DND-41 (cell line): Measurements from ENCODE around the gene PXMP4.

Source experiments
- EZH2 ChIP-seq: IDR thresholded peaks from 3 replicates; pipeline ENCODE4 v1.6.1; 2012; ENCODE audit warnings: borderline replicate concordance, low read depth, mild to moderate bottlenecking, moderate library complexity, low read length, inconsistent platforms; ENCODE audit not compliant: severe bottlenecking
- TF ChIP-seq, protein P1 (sequence below): IDR thresholded peaks from 2 replicates; pipeline ENCODE4 v1.5.1; 2012; ENCODE audit warnings: borderline replicate concordance, low read length, moderate library complexity, mild to moderate bottlenecking; ENCODE audit not compliant: poor library complexity, severe bottlenecking; ENCODE audit errors: extremely low read depth

DNA sequence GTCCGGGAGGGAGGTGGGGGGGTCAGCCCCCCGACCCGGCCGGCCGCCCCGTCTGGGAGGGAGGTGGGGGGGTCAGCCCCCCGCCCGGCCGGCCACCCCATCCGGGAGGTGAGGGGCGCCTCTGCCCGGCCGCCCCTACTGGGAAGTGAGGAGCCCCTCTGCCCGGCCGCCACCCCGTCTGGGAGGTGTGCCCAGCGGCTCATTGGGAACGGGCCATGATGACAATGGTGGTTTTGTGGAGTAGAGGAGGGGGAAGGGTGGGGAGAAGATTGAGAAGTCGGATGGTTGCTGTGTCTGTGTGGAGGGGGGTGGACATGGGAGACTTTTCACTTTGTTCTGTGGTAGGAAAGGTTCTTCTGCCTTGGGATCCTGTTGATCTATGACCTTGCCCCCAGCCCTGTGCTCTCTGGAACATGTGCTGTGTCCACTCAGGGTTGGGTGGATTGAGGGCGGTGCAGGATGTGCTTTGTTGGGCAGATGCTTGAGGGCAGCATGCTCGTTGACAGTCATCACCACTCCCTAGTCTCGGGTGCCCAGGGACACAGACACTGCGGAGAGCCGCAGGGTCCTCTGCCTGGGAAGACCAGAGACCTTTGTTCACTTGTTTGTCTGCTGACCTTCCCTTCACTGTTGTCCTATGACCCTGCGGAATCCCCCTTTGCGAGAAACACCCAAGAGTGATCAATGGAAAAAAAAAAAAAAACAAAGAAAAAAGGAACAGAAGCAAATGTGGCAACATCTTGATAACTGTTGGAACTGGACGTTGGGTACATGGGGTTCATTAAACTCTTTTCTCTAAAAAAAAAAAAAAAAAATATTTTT is 18.3 kb downstream of the PXMP4 start:
- TF ChIP-seq EZH2, result no peak
- TF ChIP-seq, protein P1, sequence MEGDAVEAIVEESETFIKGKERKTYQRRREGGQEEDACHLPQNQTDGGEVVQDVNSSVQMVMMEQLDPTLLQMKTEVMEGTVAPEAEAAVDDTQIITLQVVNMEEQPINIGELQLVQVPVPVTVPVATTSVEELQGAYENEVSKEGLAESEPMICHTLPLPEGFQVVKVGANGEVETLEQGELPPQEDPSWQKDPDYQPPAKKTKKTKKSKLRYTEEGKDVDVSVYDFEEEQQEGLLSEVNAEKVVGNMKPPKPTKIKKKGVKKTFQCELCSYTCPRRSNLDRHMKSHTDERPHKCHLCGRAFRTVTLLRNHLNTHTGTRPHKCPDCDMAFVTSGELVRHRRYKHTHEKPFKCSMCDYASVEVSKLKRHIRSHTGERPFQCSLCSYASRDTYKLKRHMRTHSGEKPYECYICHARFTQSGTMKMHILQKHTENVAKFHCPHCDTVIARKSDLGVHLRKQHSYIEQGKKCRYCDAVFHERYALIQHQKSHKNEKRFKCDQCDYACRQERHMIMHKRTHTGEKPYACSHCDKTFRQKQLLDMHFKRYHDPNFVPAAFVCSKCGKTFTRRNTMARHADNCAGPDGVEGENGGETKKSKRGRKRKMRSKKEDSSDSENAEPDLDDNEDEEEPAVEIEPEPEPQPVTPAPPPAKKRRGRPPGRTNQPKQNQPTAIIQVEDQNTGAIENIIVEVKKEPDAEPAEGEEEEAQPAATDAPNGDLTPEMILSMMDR, result no peak
